ENCODE results near the gene STAT2. TPM values are rescaled to one million over a fixed set of nuclear protein-coding genes. Genes with fewer than 3 reads are reported as not detected.

STAT2 gene
- total RNA-seq, 6 donors from 2014 or later, result 96.1 to 553 (median 178) TPM

DNA sequence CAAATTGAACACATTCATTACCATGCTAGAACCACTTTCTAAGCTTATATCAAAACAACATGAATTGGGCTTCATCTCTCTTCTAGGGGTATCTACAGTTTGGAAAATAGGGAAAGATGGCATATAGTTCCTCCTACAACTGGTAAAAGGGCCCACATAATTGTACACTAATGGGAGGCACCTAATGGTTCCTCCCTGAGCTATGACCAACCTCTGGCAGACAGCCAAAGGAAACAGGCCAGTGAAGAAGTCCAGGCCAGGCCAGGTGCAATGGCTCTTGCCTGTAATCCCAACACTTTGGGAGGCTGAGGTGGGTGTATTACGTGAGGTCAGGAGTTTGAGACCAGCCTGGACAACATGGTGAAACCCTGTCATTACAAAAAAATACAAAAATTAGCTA, 26.0 kb upstream of the STAT2 start:
- 93 to 100% methylated on average over 1 of the region's 1 CpG for WGBS, 2 donors
- DNase-seq (no peak), ATAC-seq (ENCODE audit: low FRiP score in 2 of 2) (no peak)
- Histone ChIP-seq H3K4me1 (no peaks in the 10 kb centered on the region), H3K27ac (no peak overlapping the region), H3K27me3 (no peaks in the 10 kb centered on the region), H3K4me3 (no peak overlapping the region), H3K9me3 (no peaks in the 10 kb centered on the region), H3K36me3 (no peaks in the 10 kb centered on the region)
- no peak for TF ChIP-seq EP300 (IDR thresholded peaks at IDR 0.05)
- no peak for TF ChIP-seq POLR2AphosphoS5 (IDR thresholded peaks at IDR 0.05)
- TF ChIP-seq, protein P1, sequence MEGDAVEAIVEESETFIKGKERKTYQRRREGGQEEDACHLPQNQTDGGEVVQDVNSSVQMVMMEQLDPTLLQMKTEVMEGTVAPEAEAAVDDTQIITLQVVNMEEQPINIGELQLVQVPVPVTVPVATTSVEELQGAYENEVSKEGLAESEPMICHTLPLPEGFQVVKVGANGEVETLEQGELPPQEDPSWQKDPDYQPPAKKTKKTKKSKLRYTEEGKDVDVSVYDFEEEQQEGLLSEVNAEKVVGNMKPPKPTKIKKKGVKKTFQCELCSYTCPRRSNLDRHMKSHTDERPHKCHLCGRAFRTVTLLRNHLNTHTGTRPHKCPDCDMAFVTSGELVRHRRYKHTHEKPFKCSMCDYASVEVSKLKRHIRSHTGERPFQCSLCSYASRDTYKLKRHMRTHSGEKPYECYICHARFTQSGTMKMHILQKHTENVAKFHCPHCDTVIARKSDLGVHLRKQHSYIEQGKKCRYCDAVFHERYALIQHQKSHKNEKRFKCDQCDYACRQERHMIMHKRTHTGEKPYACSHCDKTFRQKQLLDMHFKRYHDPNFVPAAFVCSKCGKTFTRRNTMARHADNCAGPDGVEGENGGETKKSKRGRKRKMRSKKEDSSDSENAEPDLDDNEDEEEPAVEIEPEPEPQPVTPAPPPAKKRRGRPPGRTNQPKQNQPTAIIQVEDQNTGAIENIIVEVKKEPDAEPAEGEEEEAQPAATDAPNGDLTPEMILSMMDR (IDR thresholded peaks at IDR 0.05), result no peak
- no peak for TF ChIP-seq POLR2A (IDR thresholded peaks at IDR 0.05)

DNA sequence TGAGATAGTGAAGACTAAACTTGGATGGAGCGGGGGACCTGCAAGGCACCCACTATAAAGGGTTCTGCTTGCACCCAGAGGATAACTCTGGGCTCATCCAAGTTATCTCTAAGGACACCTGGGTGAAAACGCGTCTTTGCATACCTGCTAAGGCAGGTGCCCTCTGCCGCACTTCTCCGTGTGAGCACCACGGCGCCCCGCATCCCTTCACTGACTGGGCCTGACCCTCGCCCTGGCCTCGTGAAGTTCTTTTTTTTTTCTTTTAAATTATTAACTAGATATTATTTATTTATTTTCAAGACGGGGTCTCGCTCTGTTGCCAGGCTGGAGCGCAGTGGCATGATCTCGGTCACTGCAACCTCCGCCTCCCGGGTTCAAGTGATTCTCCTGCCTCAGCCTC, 22.7 kb upstream of the STAT2 start:
- DNase-seq, result peak in 1 of 2 donors; percentile 51
- 93 to 95% methylated on average over 16 of the region's 16 CpGs for WGBS, 2 donors
- H3K36me3 ChIP-seq, result no peaks in the 10 kb centered on the region

GRCh38 chr12:56377989-56378316, 18.0 kb upstream of the STAT2 start:
- 32 to 46% methylated on average over 1 of the region's 1 CpG for WGBS, 2 donors
- TF ChIP-seq EP300 (IDR thresholded peaks at IDR 0.05) (no peak), POLR2A (IDR thresholded peaks at IDR 0.05) (no peak), POLR2AphosphoS5 (IDR thresholded peaks at IDR 0.05) (no peak)
- no peak overlapping the region for H3K27ac ChIP-seq
- no peaks in the 10 kb centered on the region for H3K27me3 ChIP-seq
- DNase-seq (no peak), ATAC-seq (ENCODE audit: low FRiP score in 2 of 2) (no peak)
- no peaks in the 10 kb centered on the region for H3K9me3 ChIP-seq
- peaks cover 0 to 5% (median 2%) of the 10 kb centered on the region in 4 donors for H3K4me1 ChIP-seq
- no peaks in the 10 kb centered on the region for H3K36me3 ChIP-seq
- no peak overlapping the region for H3K4me3 ChIP-seq

More for the DNA sequence above, 22.7 kb upstream of the STAT2 start:
- Histone ChIP-seq H3K4me1 (no peaks in the 10 kb centered on the region), H3K9me3 (no peaks in the 10 kb centered on the region), H3K27me3 (no peaks in the 10 kb centered on the region), H3K4me3 (no peak overlapping the region), H3K27ac (no peak overlapping the region)
- no peak for TF ChIP-seq POLR2AphosphoS5 (IDR thresholded peaks at IDR 0.05)
- TF ChIP-seq, protein P1 (IDR thresholded peaks at IDR 0.05), result no peak
- no peak for TF ChIP-seq EP300 (IDR thresholded peaks at IDR 0.05)
- no peak for TF ChIP-seq POLR2A (IDR thresholded peaks at IDR 0.05)
- ATAC-seq (ENCODE audit: low FRiP score in 2 of 2), result no peak

DNA sequence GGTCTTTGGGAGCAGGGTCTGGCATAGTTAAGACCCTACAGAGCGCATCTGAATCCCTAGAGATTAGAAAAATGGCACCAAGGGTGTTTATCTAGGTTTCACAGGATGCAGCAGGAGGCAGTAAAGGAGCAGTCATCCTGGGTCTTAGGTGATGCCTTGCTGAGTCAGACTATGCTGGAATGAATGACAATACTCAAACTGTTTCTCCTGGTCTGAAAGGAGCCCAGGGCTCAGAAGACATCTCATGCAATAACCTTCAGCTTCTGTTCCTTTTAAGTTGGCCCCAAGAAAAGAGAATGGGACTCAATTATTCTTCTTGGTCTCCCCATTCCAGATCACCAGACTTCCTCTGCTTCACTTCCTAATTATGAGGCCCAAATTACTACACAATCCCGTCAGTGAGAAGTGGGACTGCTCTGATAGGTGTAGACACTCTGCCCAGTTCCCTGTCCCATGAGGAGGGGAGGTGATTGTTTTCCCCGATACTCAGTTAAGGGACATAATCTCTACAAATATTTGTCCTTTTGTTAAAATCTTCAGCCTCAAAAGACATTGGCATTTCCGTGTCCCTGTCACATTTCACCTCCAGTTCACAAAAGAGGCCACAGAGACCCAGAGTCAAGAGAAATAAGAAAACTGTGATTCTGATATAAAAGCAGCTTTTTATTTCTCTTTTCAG, 17.5 kb upstream of the STAT2 start:
- Histone ChIP-seq H3K27me3 (no peaks in the 10 kb centered on the region), H3K9me3 (no peaks in the 10 kb centered on the region), H3K36me3 (no peaks in the 10 kb centered on the region), H3K27ac (no peak overlapping the region), H3K4me1 (peaks cover 0 to 5% (median 2%) of the 10 kb centered on the region in 4 donors), H3K4me3 (no peak overlapping the region)
- no peak for ATAC-seq (ENCODE audit: low FRiP score in 2 of 2)
- no peak for TF ChIP-seq EP300 (IDR thresholded peaks at IDR 0.05)
- TF ChIP-seq POLR2A (IDR thresholded peaks at IDR 0.05), result no peak
- TF ChIP-seq, protein P1 (IDR thresholded peaks at IDR 0.05), result no peak
- no peak for TF ChIP-seq POLR2AphosphoS5 (IDR thresholded peaks at IDR 0.05)
- 67 to 78% methylated on average over 4 of the region's 4 CpGs for whole genome bisulfite sequencing, 2 donors
- no peak for DNase-seq

DNA sequence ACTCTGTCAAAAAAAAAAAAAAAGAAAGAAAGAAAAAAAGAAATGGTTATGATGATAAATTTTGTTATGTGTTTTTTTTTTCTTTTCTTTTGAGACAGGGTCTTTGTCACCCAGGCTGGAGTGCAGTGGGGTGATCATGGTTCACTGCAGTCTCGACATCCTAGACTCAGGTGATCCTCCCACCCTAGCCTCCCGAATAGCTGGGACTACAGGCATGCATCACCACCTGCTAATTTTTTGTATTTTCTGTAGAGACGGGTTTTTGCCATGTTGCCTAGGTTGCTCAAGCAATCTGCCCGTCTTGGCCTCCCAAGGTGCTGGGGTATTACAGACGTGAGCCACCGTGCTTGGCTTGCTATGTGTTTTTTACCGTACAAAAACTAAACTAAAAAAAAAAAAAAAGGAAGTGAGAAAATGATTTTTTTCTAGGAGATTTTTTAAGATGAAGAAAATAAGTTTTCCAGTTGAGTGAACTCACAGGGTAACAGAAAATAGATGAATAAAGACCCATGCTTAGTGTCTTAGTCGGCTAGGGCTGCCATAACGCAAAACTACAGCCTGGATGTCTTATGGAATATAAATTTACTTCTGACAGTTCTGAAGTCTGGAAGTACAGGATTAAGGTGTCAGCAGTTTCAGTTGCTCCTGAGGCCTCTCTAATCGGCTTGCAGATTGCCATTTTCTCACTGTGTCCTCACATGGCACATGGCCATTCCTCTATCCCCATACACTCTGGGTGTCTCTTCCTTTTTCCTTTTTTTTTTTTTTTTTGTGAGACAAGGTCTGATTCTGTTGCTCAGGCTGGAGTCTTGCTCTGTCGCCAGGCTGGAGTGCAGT, 15.9 kb upstream of the STAT2 start:
- 77 to 80% methylated on average over 11 of the region's 11 CpGs for WGBS, 2 donors
- Histone ChIP-seq H3K4me1 (peaks cover 0 to 5% (median 2%) of the 10 kb centered on the region in 4 donors), H3K27ac (no peak overlapping the region), H3K4me3 (no peak overlapping the region), H3K36me3 (no peaks in the 10 kb centered on the region), H3K27me3 (no peaks in the 10 kb centered on the region), H3K9me3 (no peaks in the 10 kb centered on the region)
- no peak for TF ChIP-seq EP300 (IDR thresholded peaks at IDR 0.05)
- ATAC-seq (ENCODE audit: low FRiP score in 2 of 2), result no peak
- no peak for DNase-seq
